OCI-M1 (cell line): ENCODE data around the gene TBC1D22A.

Experiments used
- DNase-seq: peaks from one replicate; lab custom pipeline; 2025; lab: John Stamatoyannopoulos, UW

Gene TBC1D22A

GRCh38 chr22:47060718-47061117, 298.3 kb downstream of the TBC1D22A start:
- DNase-seq, result no peak

GRCh38 chr22:47061226-47061625, 298.8 kb downstream of the TBC1D22A start:
- no peak for DNase-seq

- no peak for DNase-seq
These were observed 299.7 kb downstream of the TBC1D22A start for GRCh38 chr22:47062126-47062525.

GRCh38 chr22:47063071-47063509, 300.6 kb downstream of the TBC1D22A start:
- no peak for DNase-seq

- DNase-seq, result no peak
These were observed 301.2 kb downstream of the TBC1D22A start for GRCh38 chr22:47063606-47064005.

GRCh38 chr22:47064016-47064415, 301.6 kb downstream of the TBC1D22A start:
- no peak for DNase-seq

- no peak for DNase-seq
These were observed 302.0 kb downstream of the TBC1D22A start for GRCh38 chr22:47064416-47064815.

GRCh38 chr22:47065756-47066615, 303.5 kb downstream of the TBC1D22A start:
- no peak for DNase-seq

GRCh38 chr22:47066616-47066905, 304.1 kb downstream of the TBC1D22A start:
- DNase-seq, result no peak

- no peak for DNase-seq
These were observed 305.0 kb downstream of the TBC1D22A start for GRCh38 chr22:47067321-47067890.

- no peak for DNase-seq
These were observed 305.6 kb downstream of the TBC1D22A start for GRCh38 chr22:47067911-47068625.

GRCh38 chr22:47068626-47068996, 306.2 kb downstream of the TBC1D22A start:
- no peak for DNase-seq

- no peak for DNase-seq
These were observed 306.8 kb downstream of the TBC1D22A start for GRCh38 chr22:47069270-47069669.

- DNase-seq, result no peak
These were observed 308.8 kb downstream of the TBC1D22A start for GRCh38 chr22:47071078-47071806.

- no peak for DNase-seq
These were observed 309.6 kb downstream of the TBC1D22A start for GRCh38 chr22:47071807-47072641.

GRCh38 chr22:47072642-47072967, 310.2 kb downstream of the TBC1D22A start:
- DNase-seq, result no peak

- DNase-seq, result no peak
These were observed 310.6 kb downstream of the TBC1D22A start for GRCh38 chr22:47073075-47073474.

- DNase-seq, result no peak
These were observed 311.7 kb downstream of the TBC1D22A start for GRCh38 chr22:47074105-47074504.

GRCh38 chr22:47075568-47075967, 313.1 kb downstream of the TBC1D22A start:
- DNase-seq, result no peak

- no peak for DNase-seq
These were observed 314.3 kb downstream of the TBC1D22A start for GRCh38 chr22:47076758-47077157.

GRCh38 chr22:47080100-47080499, 317.6 kb downstream of the TBC1D22A start:
- DNase-seq, result no peak

GRCh38 chr22:47082505-47082904, 320.1 kb downstream of the TBC1D22A start:
- no peak for DNase-seq
